GM19328 (cell line): ENCODE results near the gene TSPEAR.

Experiments used
- ATAC-seq: cut with Tn5 transposase; IDR thresholded peaks from one replicate; pipeline ENCODE4 v1.9.1; 2021; ENCODE audit warnings: mild to moderate bottlenecking, moderate library complexity; ENCODE audit not compliant: unreplicated experiment

TSPEAR gene

DNA sequence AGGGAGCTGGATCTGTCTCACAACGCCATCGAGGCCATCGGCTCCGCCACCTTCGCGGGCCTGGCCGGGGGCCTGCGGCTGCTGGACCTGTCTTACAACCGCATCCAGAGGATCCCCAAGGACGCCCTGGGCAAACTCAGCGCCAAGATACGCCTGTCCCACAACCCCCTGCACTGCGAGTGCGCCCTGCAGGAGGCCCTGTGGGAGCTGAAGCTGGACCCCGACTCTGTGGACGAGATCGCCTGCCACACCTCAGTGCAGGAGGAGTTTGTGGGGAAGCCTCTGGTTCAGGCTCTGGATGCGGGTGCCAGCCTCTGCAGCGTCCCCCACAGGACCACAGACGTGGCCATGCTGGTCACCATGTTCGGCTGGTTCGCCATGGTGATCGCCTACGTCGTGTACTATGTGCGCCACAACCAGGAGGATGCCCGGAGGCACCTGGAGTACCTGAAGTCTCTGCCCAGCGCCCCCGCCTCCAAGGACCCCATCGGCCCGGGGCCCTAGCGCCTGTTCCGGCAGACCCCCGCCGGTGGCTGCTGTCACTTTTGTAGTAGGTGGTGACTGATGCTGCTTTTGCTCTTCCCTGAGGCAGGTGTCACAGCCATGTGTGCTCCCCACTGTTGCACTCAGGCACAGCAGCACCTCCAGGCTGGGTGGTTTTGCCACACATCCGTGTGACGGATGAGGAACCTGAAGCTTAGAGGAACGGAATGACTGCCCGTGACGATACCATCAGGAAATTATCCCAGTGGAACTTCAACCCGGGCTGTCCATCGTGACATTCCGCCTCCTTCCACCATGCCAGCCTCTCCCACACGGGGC is 254.2 kb downstream of the TSPEAR start:
- no peak for ATAC-seq

DNA sequence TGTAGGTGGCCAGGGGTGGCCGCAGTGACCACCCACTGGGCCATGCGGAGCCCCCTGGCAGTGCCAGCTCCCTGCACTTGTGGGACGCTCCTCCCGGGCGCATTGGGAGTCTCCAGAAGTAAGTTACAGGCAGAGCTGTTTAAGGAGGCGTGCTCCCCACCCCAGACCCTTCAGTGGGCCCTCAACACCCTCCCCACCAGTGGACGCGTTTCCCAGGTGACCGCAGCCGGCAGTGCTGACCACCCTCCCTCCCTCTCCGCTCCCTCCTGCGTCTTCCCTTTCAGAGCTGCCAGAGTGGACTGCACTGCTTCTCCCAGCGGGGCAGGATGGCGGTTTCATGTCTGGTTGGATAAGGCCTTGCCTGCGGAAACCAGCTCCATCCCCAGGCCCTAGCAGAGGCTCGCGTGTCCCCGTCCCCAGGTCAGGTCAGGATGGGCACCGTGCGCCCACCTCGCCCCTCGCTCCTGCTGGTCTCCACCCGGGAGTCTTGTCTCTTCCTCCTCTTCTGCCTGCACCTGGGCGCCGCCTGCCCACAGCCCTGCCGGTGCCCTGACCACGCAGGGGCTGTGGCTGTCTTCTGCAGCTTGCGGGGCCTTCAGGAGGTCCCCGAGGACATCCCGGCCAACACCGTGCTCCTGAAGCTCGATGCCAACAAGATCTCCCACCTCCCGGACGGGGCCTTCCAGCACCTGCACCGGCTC is 255.0 kb downstream of the TSPEAR start:
- ATAC-seq: no peak

DNA sequence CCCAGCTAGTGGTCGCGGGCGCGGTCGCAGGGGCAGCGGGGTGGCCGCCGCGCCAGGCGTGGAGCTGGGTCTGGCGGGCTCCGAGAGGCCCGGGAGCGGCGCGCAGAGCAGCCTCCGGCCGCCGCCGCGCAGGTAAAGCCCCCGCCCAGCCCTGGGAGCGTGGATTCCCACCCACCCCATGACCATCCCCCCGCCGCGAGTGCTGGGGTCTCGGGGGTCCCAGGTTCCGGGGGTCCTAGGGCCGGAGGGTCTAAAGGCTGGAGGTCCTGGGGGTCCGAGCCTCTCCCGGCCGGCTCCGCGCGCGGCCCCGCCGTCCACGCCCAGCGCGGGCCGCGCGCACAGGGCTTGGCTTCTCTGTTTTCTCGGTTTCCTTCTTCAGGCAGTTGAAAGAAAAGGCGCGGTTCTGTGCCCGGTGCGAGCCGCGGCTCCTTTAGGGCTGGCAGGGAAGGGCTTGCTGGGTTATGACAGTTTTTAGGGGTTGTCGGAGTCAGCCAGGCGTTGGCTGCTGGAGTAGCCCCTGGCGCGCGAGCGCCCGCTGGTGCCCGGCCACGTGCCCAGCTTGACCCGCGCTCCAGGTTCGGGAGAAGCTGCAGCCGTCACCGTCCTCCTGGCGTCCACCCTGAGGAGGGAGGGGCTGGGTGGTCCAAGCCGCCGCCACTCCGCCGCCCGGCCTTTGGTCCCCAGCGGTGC is 255.7 kb downstream of the TSPEAR start:
- no peak for ATAC-seq

DNA sequence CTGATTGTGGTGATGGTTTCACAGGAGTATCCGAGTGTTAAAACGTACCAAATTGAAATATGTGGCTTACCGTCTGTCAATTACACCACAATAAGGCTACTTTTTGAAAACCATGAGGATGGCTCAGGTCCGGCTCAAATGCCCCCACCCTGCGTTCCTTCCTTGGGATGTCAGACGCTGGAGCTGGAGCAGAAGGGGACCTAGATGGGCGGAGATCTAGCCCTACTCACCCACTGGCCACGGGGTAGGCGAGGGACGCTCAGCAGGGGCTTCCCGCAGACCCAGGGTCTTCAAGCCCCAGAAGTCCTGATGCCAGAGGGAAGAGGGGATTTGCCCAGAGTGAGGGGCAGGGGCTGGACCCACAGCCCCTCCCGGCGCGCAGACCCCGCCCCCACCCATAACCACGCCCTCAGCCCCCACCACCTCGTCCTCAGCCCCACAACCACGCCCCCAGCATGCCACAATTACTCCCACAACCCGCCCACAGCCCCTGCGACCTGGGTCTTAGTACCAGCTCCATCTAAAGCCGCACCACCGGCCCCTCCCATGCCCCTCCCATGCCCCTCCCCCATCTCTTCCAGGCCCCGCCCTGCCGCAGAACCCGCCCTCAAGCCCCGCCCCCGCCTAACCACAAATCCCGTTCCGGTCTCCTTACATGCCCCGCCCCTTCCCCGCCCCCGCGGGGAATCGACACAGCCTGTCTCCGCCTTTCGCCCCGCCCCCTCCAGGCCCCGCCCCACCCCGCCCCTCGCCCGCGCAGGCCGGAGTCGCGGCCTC is 256.4 kb downstream of the TSPEAR start, which contains the start of gene LRRC3:
Gene LRRC3, plus strand, starts transcription at position 764 of the 777 bp plus-strand sequence. CDS start 1,135 bp downstream, outside the sequence.
- ATAC-seq: no peak

DNA sequence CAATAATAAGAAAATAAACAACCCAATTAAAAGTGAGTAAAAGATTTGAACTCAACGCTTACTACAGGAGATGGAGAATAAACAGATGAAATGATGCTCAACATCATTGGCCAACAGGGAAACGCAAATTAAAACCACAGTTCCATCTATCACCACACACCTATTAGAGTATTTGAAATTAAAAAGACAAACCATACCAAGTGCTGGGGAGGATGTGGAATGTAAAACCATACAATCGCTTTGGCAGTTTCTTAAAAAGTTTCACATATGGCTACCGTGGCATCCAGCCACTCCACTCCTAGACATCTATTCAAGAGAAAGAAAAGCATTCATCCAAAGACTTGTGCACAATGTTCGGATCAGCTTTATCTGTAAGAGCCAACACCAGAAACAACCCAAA is 257.3 kb downstream of the TSPEAR start:
- no peak for ATAC-seq

DNA sequence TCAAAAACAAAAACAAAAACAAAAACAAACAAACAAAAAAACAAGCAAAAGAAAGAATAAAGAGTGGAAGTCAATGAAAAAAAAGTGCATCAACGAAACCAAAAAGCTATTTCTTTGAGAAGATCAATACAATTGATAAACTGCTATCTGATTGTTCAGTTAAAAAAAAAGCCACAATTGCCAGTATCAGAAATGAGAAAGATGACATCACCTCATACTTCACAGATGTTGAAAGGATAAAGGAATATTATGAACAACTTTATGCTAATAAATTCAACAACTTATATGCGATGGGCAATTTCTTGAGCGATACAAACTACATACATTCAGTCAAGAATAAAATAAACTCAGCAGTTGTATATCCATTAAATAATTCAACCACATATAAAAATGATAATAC is 258.3 kb downstream of the TSPEAR start:
- ATAC-seq: no peak

DNA sequence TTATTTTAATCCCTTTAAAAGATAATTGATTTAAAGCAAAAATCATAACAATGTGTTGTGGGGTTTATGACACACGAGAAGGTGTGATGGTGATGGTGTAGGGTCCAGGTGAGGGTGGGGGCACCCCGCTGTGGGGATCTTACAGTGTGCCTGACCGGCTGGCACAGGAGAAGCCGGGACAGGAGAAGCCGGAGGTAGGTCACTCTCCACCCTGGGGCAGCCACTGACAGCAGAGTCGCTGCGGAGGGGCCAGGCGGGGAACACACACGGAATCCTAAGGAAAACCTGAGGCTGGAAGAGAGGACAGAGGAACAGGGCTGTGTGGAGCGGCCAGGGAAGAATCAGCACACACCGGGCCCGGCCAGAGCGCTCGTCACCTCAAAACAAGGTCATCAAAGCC is 260.4 kb downstream of the TSPEAR start:
- ATAC-seq: no peak

DNA sequence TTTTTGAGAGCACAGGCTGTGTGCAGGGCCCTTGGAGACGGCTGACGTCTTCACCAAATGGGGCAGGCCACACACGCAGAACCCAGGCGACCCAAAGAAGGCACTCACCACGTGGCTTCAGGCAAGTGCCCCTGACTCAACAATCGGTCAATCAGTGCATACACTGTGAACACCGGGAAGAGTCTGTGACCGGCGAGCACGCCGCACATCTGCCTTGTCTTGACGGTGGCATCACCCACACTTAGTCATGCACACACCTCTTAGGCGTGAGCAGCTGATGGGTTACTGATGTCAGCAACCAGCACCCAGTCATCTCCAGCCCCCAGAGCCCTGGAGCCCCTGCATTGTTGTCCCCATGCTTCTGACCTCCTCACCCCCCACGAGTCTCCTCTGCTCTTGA is 261.0 kb downstream of the TSPEAR start:
- no peak for ATAC-seq

DNA sequence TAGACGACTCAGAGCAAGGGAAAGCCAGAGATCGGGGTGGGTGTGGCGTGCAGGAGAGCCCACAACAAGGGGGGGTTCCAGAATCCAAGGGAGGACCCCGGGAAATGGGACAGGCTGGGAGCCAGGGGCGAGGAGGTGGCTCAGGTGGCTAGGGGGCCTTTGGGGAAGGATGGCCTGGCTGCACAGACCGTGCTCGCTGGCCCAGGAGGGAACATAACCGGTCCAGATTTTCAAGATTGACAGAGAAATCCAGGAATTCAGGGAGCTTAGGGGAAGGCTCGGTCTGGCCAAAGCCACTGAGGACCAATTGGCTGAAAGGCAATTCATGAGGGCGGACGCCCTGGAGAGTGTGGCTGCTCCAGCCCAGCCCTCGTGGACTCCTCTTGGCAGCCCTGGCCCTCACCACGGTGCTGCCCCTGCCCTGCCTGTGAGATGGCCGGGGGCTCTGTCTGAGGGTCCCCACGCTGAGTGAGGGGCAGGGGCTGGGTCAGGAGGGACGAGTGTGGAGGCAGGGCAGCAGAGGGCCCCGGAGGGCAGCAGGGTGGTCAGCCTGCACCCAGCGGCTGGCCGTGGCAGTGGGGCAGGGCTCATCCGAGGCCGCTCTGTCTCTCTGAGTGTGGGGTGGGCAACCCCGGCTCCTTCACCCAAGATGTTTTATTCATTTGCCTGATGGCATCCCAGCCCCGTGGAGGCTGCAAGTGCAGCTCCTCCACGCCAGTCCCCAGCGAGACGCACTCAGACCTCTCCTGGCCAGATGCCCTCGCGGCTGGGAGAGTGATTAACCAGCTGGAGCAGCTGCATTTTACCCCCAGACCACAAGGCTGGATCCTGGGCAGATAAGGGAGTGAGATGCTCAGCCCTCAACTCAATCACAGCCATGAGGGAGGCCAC is 261.7 kb downstream of the TSPEAR start:
- no peak for ATAC-seq

DNA sequence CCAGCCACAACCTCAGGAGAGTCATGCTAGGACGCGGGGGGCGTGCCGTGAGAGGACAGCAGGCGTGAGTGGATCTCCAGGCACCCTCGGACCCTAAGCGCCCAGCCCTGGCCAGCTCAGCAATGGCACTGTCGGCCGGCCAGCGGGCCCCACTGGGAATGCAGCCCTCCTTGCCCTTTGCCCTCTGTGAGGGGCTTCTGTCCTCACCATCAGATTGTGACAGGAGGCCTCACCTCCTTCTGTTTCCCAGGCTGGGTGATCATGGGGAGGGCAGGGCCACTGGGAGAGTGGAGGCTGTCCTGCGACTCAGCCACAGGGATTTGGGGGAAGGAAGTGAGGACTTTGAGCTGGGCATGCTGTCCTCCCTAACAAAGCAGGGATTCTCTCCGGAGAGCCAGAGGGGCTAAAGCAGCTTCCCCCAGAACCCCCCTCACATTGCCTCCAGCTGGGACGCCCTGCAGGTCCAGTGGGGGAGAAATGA is 262.7 kb downstream of the TSPEAR start:
- ATAC-seq: no peak
